ENCODE measurements around the gene VRK1.

- TF ChIP-seq EZH2 (IDR thresholded peaks at IDR 0.05; ENCODE audit: borderline replicate concordance, low read length): no peak
- no peak for TF ChIP-seq CTCF (conservative IDR thresholded peaks at IDR 0.05 in 1 of 2, IDR thresholded peaks at IDR 0.05 in 1 of 2; ENCODE audit: extremely low read depth in 1 of 2, insufficient read depth in 1 of 2, low read depth in 1 of 2, low read length in 2 of 2)
Measured at GRCh38 chr14:96903444-96904023, 106.4 kb downstream of the VRK1 start.

Measured in mammary epithelial cell (primary cell).